Hepatocyte (in vitro differentiated cells): ENCODE measurements around the gene HACD2.

ENCODE experiments used
- EZH2 ChIP-seq: fragments of 200-600 bp; sonication (generic); IDR thresholded peaks from 2 replicates; pipeline ENCODE4 v1.6.1; 2016; ENCODE audit warnings: antibody characterized with exemption, mild to moderate bottlenecking, borderline replicate concordance
- EZH2phosphoT487 ChIP-seq: fragments of 200-600 bp; sonication (generic); IDR thresholded peaks from one replicate; pipeline ENCODE4 v1.6.1; 2018; ENCODE audit warnings: antibody characterized with exemption, mild to moderate bottlenecking, low read depth, moderate library complexity; ENCODE audit not compliant: unreplicated experiment, severe bottlenecking
- TF ChIP-seq, protein P1 (sequence below): fragments of 200-600 bp; sonication (generic); IDR thresholded peaks from 2 replicates; pipeline ENCODE4 v1.5.1; 2016; ENCODE audit warnings: antibody characterized with exemption, mild to moderate bottlenecking; ENCODE audit not compliant: poor library complexity

GRCh38 chr3:123471106-123471505, 113.7 kb downstream of the HACD2 start:
- TF ChIP-seq, protein P1, sequence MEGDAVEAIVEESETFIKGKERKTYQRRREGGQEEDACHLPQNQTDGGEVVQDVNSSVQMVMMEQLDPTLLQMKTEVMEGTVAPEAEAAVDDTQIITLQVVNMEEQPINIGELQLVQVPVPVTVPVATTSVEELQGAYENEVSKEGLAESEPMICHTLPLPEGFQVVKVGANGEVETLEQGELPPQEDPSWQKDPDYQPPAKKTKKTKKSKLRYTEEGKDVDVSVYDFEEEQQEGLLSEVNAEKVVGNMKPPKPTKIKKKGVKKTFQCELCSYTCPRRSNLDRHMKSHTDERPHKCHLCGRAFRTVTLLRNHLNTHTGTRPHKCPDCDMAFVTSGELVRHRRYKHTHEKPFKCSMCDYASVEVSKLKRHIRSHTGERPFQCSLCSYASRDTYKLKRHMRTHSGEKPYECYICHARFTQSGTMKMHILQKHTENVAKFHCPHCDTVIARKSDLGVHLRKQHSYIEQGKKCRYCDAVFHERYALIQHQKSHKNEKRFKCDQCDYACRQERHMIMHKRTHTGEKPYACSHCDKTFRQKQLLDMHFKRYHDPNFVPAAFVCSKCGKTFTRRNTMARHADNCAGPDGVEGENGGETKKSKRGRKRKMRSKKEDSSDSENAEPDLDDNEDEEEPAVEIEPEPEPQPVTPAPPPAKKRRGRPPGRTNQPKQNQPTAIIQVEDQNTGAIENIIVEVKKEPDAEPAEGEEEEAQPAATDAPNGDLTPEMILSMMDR, result no peak
- no peak for TF ChIP-seq EZH2phosphoT487
- TF ChIP-seq EZH2, result no peak
